Measurements from ENCODE around the gene THADA.

- TF ChIP-seq CTCF (IDR thresholded peaks at IDR 0.05), result no peak
- TF ChIP-seq POLR2A (IDR thresholded peaks at IDR 0.05), result no peak
Observed at GRCh38 chr2:43292297-43292696, 303.5 kb downstream of the THADA start.

Data from thyroid gland (tissue), 4 donors.